HAP-1 (cell line): ENCODE data around the gene ZNF618.

Experiments
- DNase-seq, 2 experiments: peaks; one replicate each; pipeline ENCODE4 v3.0.0-alpha.2; 2016 to 2020; ENCODE audit warnings: low spot score in 2 of 2
- H3K27me3 ChIP-seq: fragments of 250-450 bp; sonication (Bioruptor Pico); 2 replicates; pipeline ENCODE4 v1.5.1; 2020; ENCODE audit warnings: low read depth, mild to moderate bottlenecking, moderate library complexity
- H3K36me3 ChIP-seq: fragments of 250-450 bp; sonication (Bioruptor Pico); replicated peaks from 2 replicates; pipeline ENCODE4 v1.5.1; 2020; ENCODE audit warnings: mild to moderate bottlenecking
- H3K4me1 ChIP-seq: fragments of 250-450 bp; sonication (Bioruptor Pico); 2 replicates; pipeline ENCODE4 v1.5.1; 2020; ENCODE audit warnings: mild to moderate bottlenecking
- H3K4me3 ChIP-seq: fragments of 250-450 bp; sonication (Bioruptor Pico); 2 replicates; pipeline ENCODE4 v1.5.1; 2020; ENCODE audit warnings: mild to moderate bottlenecking, moderate library complexity
- H3K9me3 ChIP-seq: fragments of 250-450 bp; sonication (Bioruptor Pico); 2 replicates; pipeline ENCODE4 v1.5.1; 2020; ENCODE audit warnings: mild to moderate bottlenecking, moderate library complexity
- in situ Hi-C: fragments of 300-500 bp; cut with MboI; formaldehyde crosslinking; loops from 3 replicates; pipeline ENCODE4 v1.14.3; 2020; ENCODE audit warnings: low sequenced_read_pairs, inconsistent platforms, mixed read lengths

Gene ZNF618

GRCh38 chr9:114017741-114018715 lies 141.9 kb downstream of the ZNF618 start:
- DNase-seq: peak in 1 of 2 experiments; percentile 2
- H3K4me1 ChIP-seq: no peaks in the 10 kb centered on the region
- no peak overlapping the region for H3K4me3 ChIP-seq
- peaks cover 8% of the 10 kb centered on the region for H3K36me3 ChIP-seq
- no peaks in the 10 kb centered on the region for H3K9me3 ChIP-seq
- in situ Hi-C loops: no loop called here
- H3K27me3 ChIP-seq: no peaks in the 10 kb centered on the region

- DNase-seq: no peak
- Histone ChIP-seq H3K9me3 (peaks cover 9% of the 10 kb centered on the region), H3K27me3 (no peaks in the 10 kb centered on the region), H3K4me3 (no peak overlapping the region), H3K36me3 (peaks cover 10% of the 10 kb centered on the region), H3K4me1 (no peaks in the 10 kb centered on the region)
- in situ Hi-C loops: no loop called here
Measured at GRCh38 chr9:114021578-114021977, 145.5 kb downstream of the ZNF618 start.

DNA sequence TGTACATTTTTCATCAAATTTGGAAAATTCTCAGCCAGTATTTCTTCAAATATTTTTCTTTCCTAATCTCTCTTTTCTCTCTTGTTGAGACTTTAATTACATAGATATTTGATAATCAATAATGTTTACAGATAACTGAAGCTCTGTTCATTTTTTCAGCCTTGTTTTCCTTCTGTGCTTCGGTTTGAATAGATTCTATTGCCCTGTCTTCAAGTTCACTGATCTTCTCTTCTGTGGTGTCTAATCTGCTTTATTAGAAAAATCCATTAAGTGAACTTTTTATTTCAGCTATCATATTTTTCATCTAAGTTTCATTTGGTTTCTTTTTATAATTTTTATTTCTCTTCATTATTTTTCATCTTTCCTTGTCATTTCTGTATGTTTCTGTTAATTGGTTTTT lies 147.9 kb downstream of the ZNF618 start:
- Histone ChIP-seq H3K36me3 (peaks cover 11% of the 10 kb centered on the region), H3K9me3 (peaks cover 9% of the 10 kb centered on the region), H3K27me3 (no peaks in the 10 kb centered on the region), H3K4me3 (no peak overlapping the region), H3K4me1 (no peaks in the 10 kb centered on the region)
- no peak for DNase-seq
- in situ Hi-C loops: no loop called here

DNA sequence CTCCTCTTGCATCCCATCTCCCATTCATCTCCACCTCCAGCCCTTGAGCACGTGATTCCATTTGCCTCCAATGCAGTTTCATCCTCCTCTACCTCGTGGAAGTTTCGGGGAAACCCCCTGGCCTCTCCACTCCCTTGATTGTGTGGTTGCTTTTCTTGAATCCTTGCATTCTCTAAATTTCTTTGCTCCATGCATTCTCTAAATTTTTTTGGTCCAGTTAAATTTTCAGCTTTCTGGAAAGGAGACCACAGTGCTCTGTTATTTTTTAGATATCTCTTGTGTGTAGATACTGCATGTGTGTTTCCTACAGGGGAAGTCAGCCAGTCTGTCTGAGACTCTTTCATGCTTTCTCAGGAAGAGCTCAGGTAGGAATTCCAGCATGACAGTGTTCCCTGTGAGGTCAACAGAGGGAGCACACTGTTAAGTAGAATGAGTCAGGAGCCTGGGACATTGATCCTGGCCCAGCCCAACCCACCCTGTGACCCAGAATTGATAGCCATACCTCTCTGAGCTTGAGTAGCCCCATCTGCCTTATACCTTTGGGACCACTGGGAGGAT lies 149.2 kb downstream of the ZNF618 start:
- Histone ChIP-seq H3K4me3 (no peak overlapping the region), H3K27me3 (no peaks in the 10 kb centered on the region), H3K9me3 (peaks cover 9% of the 10 kb centered on the region), H3K4me1 (no peaks in the 10 kb centered on the region), H3K36me3 (peaks cover 10% of the 10 kb centered on the region)
- DNase-seq: no peak
- in situ Hi-C loops: loop anchor here (25.0 kb wide), 1 partner anchor 288 kb away; no protein-coding TSS in a partner anchor

GRCh38 chr9:114025760-114026159 lies 149.7 kb downstream of the ZNF618 start:
- in situ Hi-C loops: loop anchor here (25.0 kb wide), 1 partner anchor 288 kb away; no protein-coding TSS in a partner anchor
- Histone ChIP-seq H3K9me3 (peaks cover 9% of the 10 kb centered on the region), H3K4me3 (no peak overlapping the region), H3K4me1 (no peaks in the 10 kb centered on the region), H3K27me3 (no peaks in the 10 kb centered on the region), H3K36me3 (peaks cover 12% of the 10 kb centered on the region)
- DNase-seq: no peak

- no peak overlapping the region for H3K4me3 ChIP-seq
- H3K9me3 ChIP-seq: peaks cover 9% of the 10 kb centered on the region
- peaks cover 13% of the 10 kb centered on the region for H3K36me3 ChIP-seq
- H3K27me3 ChIP-seq: no peaks in the 10 kb centered on the region
- H3K4me1 ChIP-seq: no peaks in the 10 kb centered on the region
- in situ Hi-C loops: loop anchor here (25.0 kb wide), 1 partner anchor 289 kb away; no protein-coding TSS in a partner anchor
- DNase-seq: peak in 1 of 2 experiments; percentile 3
Measured at GRCh38 chr9:114026335-114026734, 150.2 kb downstream of the ZNF618 start.

GRCh38 chr9:114027159-114027862 lies 151.2 kb downstream of the ZNF618 start:
- Histone ChIP-seq H3K36me3 (peaks cover 13% of the 10 kb centered on the region), H3K4me1 (no peaks in the 10 kb centered on the region), H3K4me3 (no peak overlapping the region), H3K27me3 (no peaks in the 10 kb centered on the region), H3K9me3 (peaks cover 9% of the 10 kb centered on the region)
- peak in 1 of 2 experiments; percentile 5 for DNase-seq
- in situ Hi-C loops: loop anchor here (25.0 kb wide), 1 partner anchor 290 kb away; no protein-coding TSS in a partner anchor

GRCh38 chr9:114027863-114028465 lies 151.9 kb downstream of the ZNF618 start:
- H3K27me3 ChIP-seq: no peaks in the 10 kb centered on the region
- H3K4me1 ChIP-seq: no peaks in the 10 kb centered on the region
- peak in 1 of 2 experiments; percentile 1 for DNase-seq
- peaks cover 9% of the 10 kb centered on the region for H3K9me3 ChIP-seq
- H3K4me3 ChIP-seq: no peak overlapping the region
- peaks cover 11% of the 10 kb centered on the region for H3K36me3 ChIP-seq
- in situ Hi-C loops: loop anchor here (25.0 kb wide), 1 partner anchor 291 kb away; no protein-coding TSS in a partner anchor

DNA sequence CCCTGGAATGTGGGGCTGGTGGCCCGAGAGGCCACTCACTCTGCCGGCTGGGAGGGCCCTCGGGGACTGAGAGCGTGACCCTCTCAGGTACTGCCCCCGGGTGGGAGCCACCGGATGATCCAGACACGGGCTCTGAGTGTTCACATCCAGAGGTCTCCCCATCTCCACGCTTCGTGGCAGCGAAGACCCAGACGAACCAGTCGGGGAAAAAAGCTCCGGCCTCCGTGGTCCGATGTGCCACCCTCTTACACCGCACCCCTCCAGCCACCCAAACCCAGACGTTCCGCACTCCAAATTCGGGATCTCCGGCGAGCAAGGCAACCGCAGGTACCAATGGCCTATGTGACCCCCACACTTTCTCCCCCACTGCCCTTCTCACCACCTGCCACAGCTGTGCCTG lies 152.5 kb downstream of the ZNF618 start:
- peaks cover 6% of the 10 kb centered on the region for H3K9me3 ChIP-seq
- in situ Hi-C loops: loop anchor here (25.0 kb wide), 1 partner anchor 291 kb away; no protein-coding TSS in a partner anchor
- H3K4me3 ChIP-seq: no peak overlapping the region
- no peaks in the 10 kb centered on the region for H3K27me3 ChIP-seq
- no peaks in the 10 kb centered on the region for H3K4me1 ChIP-seq
- peaks cover 13% of the 10 kb centered on the region for H3K36me3 ChIP-seq
- peak in 1 of 2 experiments; percentile 6 for DNase-seq

DNA sequence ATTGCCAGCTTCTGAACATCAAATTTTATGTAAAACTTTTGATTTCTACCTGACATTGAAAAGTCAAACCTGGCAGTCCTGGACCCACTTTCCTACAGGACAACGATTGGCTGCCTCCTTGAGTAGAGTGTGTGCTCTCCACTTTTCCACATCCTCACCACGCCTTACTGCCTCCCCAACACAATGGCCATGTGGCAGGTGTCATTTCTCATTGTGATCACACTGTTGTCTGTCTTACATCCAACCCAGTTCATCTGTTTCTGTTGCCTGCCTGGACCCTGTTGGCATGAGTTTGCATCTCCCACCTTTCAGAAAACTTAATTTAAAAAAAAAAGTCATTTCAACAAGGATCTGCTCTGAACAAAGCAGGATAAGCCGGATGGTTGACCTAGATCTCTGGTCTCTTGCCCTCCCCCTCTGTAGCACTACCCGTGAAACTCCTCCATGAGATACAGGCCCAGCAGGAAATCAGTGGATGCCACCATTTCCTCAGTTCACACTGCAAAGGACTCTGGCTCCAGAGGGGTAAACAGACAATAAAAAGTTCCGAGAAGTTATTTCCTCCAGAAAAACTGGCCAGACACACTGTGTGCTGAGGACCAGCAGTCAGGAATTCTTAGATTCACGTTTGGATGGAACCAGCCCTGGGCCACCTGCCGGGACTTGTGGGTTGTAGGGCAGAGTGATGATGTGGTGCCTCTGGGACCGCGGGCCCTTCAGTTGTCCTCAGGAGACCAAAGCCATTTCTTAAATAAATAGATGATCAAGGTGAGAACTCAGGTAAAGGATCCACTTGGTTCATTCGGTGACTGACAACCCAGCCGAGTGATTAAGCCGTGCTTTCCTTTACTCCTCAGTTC lies 153.4 kb downstream of the ZNF618 start:
- DNase-seq: peak in 1 of 2 experiments; percentile 1
- Histone ChIP-seq H3K9me3 (no peaks in the 10 kb centered on the region), H3K4me3 (no peak overlapping the region), H3K36me3 (peaks cover 16% of the 10 kb centered on the region), H3K27me3 (no peaks in the 10 kb centered on the region), H3K4me1 (no peaks in the 10 kb centered on the region)
- in situ Hi-C loops: loop anchor here (25.0 kb wide), 1 partner anchor 292 kb away; no protein-coding TSS in a partner anchor

DNA sequence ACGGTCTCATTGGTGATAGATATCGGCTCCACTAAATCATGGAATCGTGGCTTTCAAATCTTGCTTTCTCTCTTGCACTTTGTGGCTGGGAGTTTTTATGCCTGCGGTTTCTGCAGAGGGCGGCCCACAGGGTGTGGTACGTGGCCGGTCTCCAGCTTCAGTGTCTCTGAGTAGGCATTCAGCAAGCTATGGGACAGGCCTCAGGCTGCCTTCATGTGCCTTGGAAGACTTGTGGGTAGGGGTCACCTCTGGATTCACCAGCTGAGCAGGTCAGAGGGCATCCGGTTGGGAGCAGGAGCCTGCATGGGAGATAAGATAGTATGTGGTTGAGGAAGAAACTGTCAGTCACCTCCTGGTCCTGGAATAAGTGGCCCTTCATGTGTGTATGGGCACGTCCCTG lies 154.3 kb downstream of the ZNF618 start:
- no peaks in the 10 kb centered on the region for H3K4me1 ChIP-seq
- no peaks in the 10 kb centered on the region for H3K27me3 ChIP-seq
- no peaks in the 10 kb centered on the region for H3K9me3 ChIP-seq
- no peak overlapping the region for H3K4me3 ChIP-seq
- DNase-seq: no peak
- in situ Hi-C loops: loop anchor here (25.0 kb wide), 1 partner anchor 293 kb away; no protein-coding TSS in a partner anchor
- peaks cover 16% of the 10 kb centered on the region for H3K36me3 ChIP-seq

DNA sequence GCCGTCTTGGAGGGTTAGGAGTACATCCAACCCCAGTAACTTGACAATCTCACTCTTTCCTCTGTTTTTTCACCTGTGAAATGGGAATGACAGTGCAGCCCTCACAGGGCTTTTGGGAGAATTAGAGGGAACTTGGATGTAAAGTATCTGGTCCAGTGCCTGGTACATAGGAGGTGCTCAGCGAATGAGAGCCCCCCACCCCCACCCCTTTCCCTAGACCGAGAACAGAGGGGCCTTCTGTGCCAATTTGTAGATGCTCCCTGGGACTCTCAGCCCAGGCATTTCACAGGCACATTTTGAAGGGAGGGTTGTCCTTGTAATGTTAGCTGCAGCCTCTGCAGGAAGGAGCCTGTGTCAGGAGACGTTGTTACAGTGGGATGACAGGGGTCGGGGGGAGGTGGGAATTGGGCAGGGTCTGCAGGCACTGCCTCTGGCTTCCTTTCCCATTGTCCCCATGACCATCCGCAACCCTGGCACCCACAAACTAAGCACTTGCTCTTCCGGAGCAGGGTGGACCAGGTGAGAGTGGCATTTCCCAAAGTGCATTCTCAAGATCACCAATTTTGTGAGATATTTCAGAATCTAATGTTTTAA lies 155.0 kb downstream of the ZNF618 start:
- peaks cover 14% of the 10 kb centered on the region for H3K36me3 ChIP-seq
- no peaks in the 10 kb centered on the region for H3K4me1 ChIP-seq
- DNase-seq: peak in 1 of 2 experiments; percentile 4
- H3K9me3 ChIP-seq: no peaks in the 10 kb centered on the region
- no peak overlapping the region for H3K4me3 ChIP-seq
- no peaks in the 10 kb centered on the region for H3K27me3 ChIP-seq
- in situ Hi-C loops: loop anchor here (25.0 kb wide), 1 partner anchor 294 kb away; no protein-coding TSS in a partner anchor
